GM18508 (cell line): ENCODE results near the gene FOXI3.
"Not testable (repeated sequence)": the region's sequence is repeated elsewhere in the genome, so short reads cannot be mapped to it uniquely, and the experiment has no call there.

Experiments used
- ATAC-seq: cut with Tn5 transposase; IDR thresholded peaks from one replicate; pipeline ENCODE4 v1.9.1; 2021; ENCODE audit warnings: moderate number of reproducible peaks; ENCODE audit not compliant: insufficient read depth, unreplicated experiment

FOXI3 gene

DNA sequence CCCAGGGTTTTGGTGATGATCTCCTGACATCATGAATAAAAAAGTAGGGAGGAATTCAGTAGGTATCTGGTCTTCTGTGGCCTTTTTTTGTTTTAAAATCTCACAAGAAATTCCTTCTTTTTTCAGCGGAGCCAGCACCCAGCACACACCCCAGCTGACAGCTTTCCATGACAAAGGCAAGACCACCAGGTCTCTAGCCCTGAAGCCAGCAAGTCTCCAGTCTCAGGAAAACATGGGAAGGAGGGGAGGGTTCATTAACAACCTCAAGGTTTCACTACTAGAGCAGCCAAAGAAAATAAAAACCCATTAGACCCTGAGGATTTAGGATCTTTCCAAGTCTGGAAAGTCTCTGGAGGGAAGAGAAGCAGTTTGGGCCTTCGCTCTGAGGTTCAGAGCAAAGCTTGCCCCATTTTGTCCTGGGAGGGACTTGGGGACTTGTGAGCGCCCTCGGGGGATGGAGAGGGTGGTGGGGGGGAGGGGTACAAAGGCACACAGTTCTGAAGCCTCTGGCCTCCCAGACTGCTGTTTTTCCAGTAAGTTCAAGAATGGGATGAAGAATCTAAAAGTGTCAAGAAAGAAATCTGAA is 9.0 kb downstream of the FOXI3 start:
- ATAC-seq, result no peak

DNA sequence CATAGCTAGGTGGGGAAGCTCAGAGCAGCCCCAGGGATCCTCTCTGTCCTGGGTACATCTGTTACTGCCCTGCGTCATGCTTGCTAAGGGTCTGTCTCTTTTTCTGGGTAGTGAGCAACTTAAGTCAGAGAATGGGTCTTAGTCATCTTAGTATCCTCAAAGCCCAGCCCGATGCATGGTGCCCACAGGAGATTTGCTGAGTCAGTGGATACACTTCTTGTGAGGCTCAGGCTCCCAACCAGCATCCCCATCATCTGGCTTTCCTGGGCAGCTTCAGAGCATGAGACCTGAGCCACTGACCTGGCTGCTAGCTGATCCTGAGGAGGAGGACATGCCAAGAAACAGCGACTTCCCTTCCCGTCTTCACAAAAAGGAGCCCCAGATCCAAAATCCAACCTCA is 10.0 kb downstream of the FOXI3 start:
- ATAC-seq, result no peak

DNA sequence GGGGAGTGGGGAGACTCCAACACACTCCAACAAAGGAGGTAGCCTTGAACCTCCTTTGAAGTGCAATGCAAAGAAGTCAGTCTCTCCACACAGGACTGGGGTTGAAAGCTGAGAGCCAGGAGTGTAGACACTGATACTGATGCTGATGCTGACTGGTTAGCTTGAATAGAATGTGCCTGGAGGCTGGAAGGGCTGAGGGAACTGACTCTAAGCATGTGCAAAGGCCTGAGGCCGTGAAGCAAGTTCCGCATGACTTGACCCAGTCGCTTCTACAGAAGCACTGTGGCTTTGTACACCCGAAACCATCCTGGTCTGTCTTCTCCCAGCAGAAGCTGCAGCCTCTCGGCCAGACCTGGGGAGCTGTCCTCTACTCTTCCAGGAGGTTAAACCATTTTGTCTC is 10.4 kb downstream of the FOXI3 start:
- no peak for ATAC-seq

DNA sequence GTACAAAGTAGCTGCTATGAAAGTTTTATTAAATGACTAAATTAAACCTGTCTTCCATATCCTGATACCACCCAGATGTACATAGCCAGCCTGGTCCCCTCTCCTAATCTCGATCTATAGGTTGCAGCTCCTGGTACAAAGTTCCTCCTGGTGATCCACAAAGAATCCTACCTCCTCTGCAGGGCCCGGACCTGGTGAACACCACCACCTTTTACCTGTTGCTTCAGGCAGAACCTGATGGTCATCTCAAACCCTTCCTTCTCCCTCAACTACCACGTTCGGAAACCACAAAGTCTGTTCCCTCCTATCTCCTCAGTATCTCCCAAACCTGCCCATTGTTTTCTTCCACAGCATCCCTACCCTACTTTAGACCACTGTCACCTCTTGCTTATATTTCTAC is 15.5 kb downstream of the FOXI3 start:
- no peak for ATAC-seq

DNA sequence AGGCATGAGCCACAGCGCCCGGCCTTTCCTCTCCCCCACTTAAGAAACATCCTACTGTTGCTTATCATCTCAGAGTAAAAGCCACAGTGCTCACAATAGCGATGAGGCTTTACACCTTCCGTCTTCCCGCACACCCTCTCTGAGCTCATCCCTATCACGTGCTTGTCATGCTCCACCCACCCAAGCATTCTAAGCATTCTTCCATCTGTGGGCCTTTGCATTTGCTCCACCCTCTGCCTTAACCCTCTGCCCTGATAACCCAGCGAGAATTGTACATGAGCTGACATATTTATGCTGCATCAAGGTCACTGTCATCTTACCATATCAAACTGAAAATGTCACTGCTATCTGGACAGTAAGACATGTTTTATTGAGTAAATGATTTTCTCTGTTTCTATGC is 22.6 kb downstream of the FOXI3 start:
- ATAC-seq, result no peak

DNA sequence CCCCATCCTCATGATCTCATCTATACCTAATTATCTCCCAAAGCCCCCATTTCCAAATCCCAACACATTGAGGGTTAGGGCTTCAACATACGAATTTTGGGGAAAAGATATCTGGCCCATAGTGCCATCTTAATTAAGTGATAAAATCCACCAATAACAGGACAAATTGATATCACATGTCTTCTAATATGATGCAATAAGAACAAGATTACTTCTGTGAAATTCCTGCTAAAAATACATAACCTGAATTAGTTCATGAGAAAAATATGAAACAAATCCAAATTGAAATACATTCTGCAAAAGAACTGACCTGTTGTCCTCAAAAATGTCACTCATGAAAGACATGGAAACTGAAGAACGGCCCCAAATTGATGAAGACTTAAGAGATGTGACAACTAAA is 28.8 kb downstream of the FOXI3 start:
- ATAC-seq, result no peak

DNA sequence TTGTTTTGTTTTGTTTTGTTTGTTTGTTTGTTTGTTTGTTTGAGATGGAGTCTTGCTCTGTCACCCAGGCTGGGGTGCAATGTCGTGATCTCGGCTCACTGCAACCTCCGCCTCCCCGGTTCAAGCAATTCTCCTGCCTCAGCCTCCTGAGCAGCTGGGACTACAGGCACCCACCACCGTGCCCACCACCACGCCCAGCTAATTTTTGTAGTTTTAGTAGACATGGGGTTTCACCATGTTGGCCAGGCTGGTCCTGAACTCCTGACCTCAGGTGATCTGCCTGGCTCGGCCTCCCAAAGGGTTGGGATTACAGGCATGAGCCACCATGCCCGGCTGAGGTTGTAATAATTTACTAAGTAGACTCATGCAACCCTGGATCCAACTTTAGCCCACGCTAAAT is 33.4 kb downstream of the FOXI3 start:
- ATAC-seq, result not testable (repeated sequence)

DNA sequence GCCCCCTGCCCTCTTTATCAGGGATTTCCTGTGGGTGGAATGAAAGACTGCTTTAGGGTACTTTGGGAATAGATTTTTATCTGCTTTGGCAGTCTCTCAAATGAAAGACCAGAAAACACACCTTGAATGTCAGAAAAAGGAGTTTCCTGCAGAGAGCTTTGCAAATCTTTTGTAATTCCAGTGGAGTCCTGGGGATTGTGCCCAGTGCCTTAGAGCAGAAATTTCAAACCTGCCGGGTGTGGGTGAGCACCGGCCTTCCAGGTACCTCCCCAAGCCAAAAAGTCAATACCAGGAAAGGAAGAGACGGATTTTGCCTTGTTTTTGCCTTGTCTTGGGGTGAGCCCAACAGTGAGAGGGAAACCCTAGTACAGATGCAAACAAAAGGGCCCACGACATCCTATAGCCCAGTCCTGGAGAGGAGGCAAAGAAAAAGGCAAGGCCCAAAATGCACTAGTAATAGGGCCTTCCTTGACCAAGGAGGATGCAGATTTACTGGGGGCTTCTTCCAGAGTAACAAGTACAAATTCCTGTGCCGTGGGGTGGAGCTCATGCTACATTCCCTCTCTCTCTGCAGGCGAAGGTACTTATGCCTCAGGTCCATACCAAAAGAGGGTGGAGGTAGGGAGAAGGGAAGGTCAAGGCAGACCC is 36.4 kb downstream of the FOXI3 start:
- no peak for ATAC-seq

DNA sequence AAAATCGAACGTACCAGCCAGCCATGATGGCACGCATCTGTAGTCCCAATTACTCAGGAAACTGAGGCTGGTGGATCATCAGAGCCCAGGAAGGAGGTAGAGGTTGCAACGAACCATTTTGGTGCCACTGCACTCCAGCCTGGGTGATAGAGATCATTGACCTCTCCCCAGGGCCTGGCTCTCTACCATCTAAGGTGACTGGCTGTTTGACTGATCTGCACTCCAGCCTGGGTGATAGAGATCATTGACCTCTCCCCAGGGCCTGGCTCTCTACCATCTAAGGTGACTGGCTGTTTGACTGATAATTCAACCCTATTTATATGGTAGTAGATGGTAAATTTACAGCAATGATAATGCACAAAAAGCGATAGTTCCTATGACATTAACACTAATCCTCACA is 43.6 kb downstream of the FOXI3 start:
- not testable (repeated sequence) for ATAC-seq

DNA sequence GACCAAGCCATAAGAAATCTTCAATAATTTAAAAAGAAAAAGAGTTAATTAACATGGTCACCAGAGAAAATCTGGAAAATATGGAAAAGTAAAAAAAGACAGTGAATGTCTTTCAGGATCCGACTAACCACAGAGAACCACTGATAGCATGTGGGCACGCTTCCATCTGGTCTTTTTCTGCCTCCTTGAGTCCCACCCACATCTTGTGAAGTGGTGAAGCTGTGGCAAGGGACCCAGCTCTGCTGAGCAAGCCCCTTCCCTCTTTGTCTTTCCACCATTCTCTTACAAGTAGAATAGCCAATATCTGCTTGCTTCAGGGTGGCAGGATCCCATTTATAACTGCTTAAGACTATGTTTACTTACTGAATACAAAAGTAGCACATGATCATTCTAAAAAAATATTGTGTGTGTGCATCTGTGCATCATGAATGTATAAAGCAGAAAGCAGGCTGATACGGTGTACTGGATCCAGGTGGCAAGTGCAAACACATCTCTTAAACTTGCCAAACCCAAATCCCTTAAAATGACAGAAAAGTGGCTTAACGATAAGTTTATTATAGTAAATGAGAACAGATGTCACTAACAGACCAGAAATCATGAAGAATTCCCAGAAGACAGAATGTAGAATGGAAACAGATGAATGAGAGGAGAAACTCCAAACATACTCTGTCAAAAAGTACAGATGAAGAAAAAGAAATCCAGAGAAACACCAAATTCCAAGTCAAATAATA is 52.3 kb downstream of the FOXI3 start:
- ATAC-seq, result no peak

DNA sequence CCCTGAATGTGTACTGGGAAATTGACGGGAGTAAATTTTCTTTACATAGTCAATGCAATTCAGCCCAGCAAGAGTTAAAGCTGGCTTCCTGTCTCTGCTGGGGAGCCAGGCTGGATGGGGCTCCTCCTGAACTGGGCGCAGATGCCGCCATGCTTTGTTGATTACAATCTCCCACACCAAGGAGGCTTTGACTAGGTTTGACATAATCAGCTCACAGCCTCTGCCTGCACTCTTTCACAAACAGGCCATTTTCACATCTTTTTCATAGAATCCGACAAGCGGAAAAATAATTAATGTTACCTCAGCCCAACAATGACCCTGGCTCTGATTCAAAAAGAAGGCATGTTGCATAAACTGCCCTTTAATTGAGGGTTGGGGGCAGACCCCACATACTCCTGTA is 54.3 kb downstream of the FOXI3 start:
- ATAC-seq, result no peak
